Rectal smooth muscle tissue (tissue), 1 donor: ENCODE results near the gene AHI1.

Experiments used
- H3K27ac ChIP-seq: one replicate; pipeline ENCODE4 v1.7.0; 2013; ENCODE audit warnings: low read depth, low read length, inconsistent platforms
- H3K27me3 ChIP-seq: one replicate; pipeline ENCODE4 v1.7.0; 2013; ENCODE audit warnings: low read length; ENCODE audit not compliant: control insufficient read depth, insufficient read depth
- H3K36me3 ChIP-seq: one replicate; pipeline ENCODE4 v1.7.0; 2013; ENCODE audit warnings: low read length; ENCODE audit not compliant: control insufficient read depth, insufficient read depth
- H3K4me1 ChIP-seq: one replicate; pipeline ENCODE4 v1.7.0; 2013; ENCODE audit warnings: low read length; ENCODE audit not compliant: control insufficient read depth, insufficient read depth
- H3K4me3 ChIP-seq: one replicate; pipeline ENCODE4 v1.7.0; 2013; ENCODE audit warnings: low read length
- H3K9ac ChIP-seq: one replicate; pipeline ENCODE4 v1.7.0; 2013; ENCODE audit warnings: low read length

The AHI1 gene

GRCh38 chr6:135434991-135435390 is 62.5 kb downstream of the AHI1 start:
- Histone ChIP-seq H3K27ac (no peak overlapping the region), H3K36me3 (peaks cover 3% of the 10 kb centered on the region), H3K27me3 (no peaks in the 10 kb centered on the region), H3K9ac (no peak overlapping the region), H3K4me1 (no peaks in the 10 kb centered on the region), H3K4me3 (no peak overlapping the region)

GRCh38 chr6:135434095-135434494 is 63.4 kb downstream of the AHI1 start:
- Histone ChIP-seq H3K27me3 (no peaks in the 10 kb centered on the region), H3K27ac (no peak overlapping the region), H3K4me3 (no peak overlapping the region), H3K4me1 (no peaks in the 10 kb centered on the region), H3K9ac (no peak overlapping the region), H3K36me3 (peaks cover 3% of the 10 kb centered on the region)

- Histone ChIP-seq H3K36me3 (no peaks in the 10 kb centered on the region), H3K27me3 (no peaks in the 10 kb centered on the region), H3K9ac (no peak overlapping the region), H3K27ac (no peak overlapping the region), H3K4me1 (no peaks in the 10 kb centered on the region), H3K4me3 (no peak overlapping the region)
Measured at GRCh38 chr6:135428078-135428477, 69.5 kb downstream of the AHI1 start.

- Histone ChIP-seq H3K36me3 (no peaks in the 10 kb centered on the region), H3K9ac (no peak overlapping the region), H3K4me3 (no peak overlapping the region), H3K27me3 (no peaks in the 10 kb centered on the region), H3K27ac (no peak overlapping the region), H3K4me1 (no peaks in the 10 kb centered on the region)
Measured at GRCh38 chr6:135426833-135427232, 70.7 kb downstream of the AHI1 start.

GRCh38 chr6:135424385-135424784 is 73.2 kb downstream of the AHI1 start:
- Histone ChIP-seq H3K36me3 (peaks cover 5% of the 10 kb centered on the region), H3K27me3 (no peaks in the 10 kb centered on the region), H3K4me1 (no peaks in the 10 kb centered on the region), H3K4me3 (no peak overlapping the region), H3K9ac (no peak overlapping the region), H3K27ac (no peak overlapping the region)

- no peak overlapping the region for H3K9ac ChIP-seq
- no peaks in the 10 kb centered on the region for H3K4me1 ChIP-seq
- no peak overlapping the region for H3K4me3 ChIP-seq
- H3K27me3 ChIP-seq, result no peaks in the 10 kb centered on the region
- H3K36me3 ChIP-seq, result peaks cover 5% of the 10 kb centered on the region
- no peak overlapping the region for H3K27ac ChIP-seq
Measured at GRCh38 chr6:135423649-135424128, 73.9 kb downstream of the AHI1 start.

- Histone ChIP-seq H3K27ac (no peak overlapping the region), H3K27me3 (no peaks in the 10 kb centered on the region), H3K9ac (no peak overlapping the region), H3K4me1 (no peaks in the 10 kb centered on the region), H3K36me3 (peaks cover 5% of the 10 kb centered on the region), H3K4me3 (no peak overlapping the region)
Measured at GRCh38 chr6:135419162-135419561, 78.4 kb downstream of the AHI1 start.

- Histone ChIP-seq H3K27me3 (no peaks in the 10 kb centered on the region), H3K27ac (no peak overlapping the region), H3K36me3 (peaks cover 5% of the 10 kb centered on the region), H3K9ac (no peak overlapping the region), H3K4me3 (no peak overlapping the region), H3K4me1 (no peaks in the 10 kb centered on the region)
Measured at GRCh38 chr6:135418040-135418760, 79.3 kb downstream of the AHI1 start.

- no peak overlapping the region for H3K4me3 ChIP-seq
- no peak overlapping the region for H3K27ac ChIP-seq
- no peaks in the 10 kb centered on the region for H3K4me1 ChIP-seq
- H3K27me3 ChIP-seq, result no peaks in the 10 kb centered on the region
- H3K9ac ChIP-seq, result no peak overlapping the region
- no peaks in the 10 kb centered on the region for H3K36me3 ChIP-seq
Measured at GRCh38 chr6:135412761-135413160, 84.8 kb downstream of the AHI1 start.

GRCh38 chr6:135411849-135412248 is 85.7 kb downstream of the AHI1 start:
- no peaks in the 10 kb centered on the region for H3K4me1 ChIP-seq

GRCh38 chr6:135411339-135411738 is 86.2 kb downstream of the AHI1 start:
- no peaks in the 10 kb centered on the region for H3K4me1 ChIP-seq
- no peaks in the 10 kb centered on the region for H3K27me3 ChIP-seq
- H3K27ac ChIP-seq, result no peak overlapping the region
- H3K9ac ChIP-seq, result no peak overlapping the region
- no peaks in the 10 kb centered on the region for H3K36me3 ChIP-seq
- H3K4me3 ChIP-seq, result no peak overlapping the region

More at GRCh38 chr6:135411849-135412248, 85.7 kb downstream of the AHI1 start:
- H3K4me3 ChIP-seq, result no peak overlapping the region
- no peaks in the 10 kb centered on the region for H3K36me3 ChIP-seq
- H3K27ac ChIP-seq, result no peak overlapping the region
- no peaks in the 10 kb centered on the region for H3K27me3 ChIP-seq
- no peak overlapping the region for H3K9ac ChIP-seq

GRCh38 chr6:135410856-135411255 is 86.7 kb downstream of the AHI1 start:
- Histone ChIP-seq H3K36me3 (no peaks in the 10 kb centered on the region), H3K4me1 (no peaks in the 10 kb centered on the region), H3K27ac (no peak overlapping the region)

GRCh38 chr6:135403584-135403983 is 94.0 kb downstream of the AHI1 start:
- Histone ChIP-seq H3K9ac (no peak overlapping the region), H3K27ac (no peak overlapping the region), H3K4me3 (no peak overlapping the region), H3K27me3 (no peaks in the 10 kb centered on the region), H3K36me3 (no peaks in the 10 kb centered on the region), H3K4me1 (no peaks in the 10 kb centered on the region)

More at GRCh38 chr6:135410856-135411255, 86.7 kb downstream of the AHI1 start:
- H3K27me3 ChIP-seq, result no peaks in the 10 kb centered on the region
- H3K9ac ChIP-seq, result no peak overlapping the region
- H3K4me3 ChIP-seq, result no peak overlapping the region
